Osteoblast (primary cell): ENCODE results near the gene HACL1. TPM values are rescaled to one million over a fixed set of nuclear protein-coding genes. Genes with fewer than 3 reads are reported as not detected.

ENCODE experiments used
- DNase-seq: peaks from one replicate; pipeline ENCODE4 v3.0.0; 2011; ENCODE audit warnings: low spot score, mixed read lengths; ENCODE audit not compliant: insufficient read length; ENCODE audit errors: missing footprints
- H2AFZ ChIP-seq: 2 replicates; pipeline ENCODE4 v1.6.0; 2011; ENCODE audit warnings: mild to moderate bottlenecking, low read length
- H3K27ac ChIP-seq: 2 replicates; pipeline ENCODE4 v1.5.1; 2011; ENCODE audit warnings: mild to moderate bottlenecking, low read depth, low read length, moderate library complexity
- H3K27me3 ChIP-seq: 2 replicates; pipeline ENCODE4 v1.6.0; 2012; ENCODE audit warnings: mild to moderate bottlenecking, control low read depth, inconsistent platforms, low read length, moderate library complexity; ENCODE audit not compliant: insufficient read depth
- H3K36me3 ChIP-seq: 2 replicates; pipeline ENCODE4 v1.5.1; 2011; ENCODE audit warnings: mild to moderate bottlenecking, low read length, control low read depth, moderate library complexity; ENCODE audit not compliant: insufficient read depth
- H3K4me1 ChIP-seq: 2 replicates; pipeline ENCODE4 v1.5.1; 2011; ENCODE audit warnings: mild to moderate bottlenecking, low read length, control low read depth, moderate library complexity; ENCODE audit not compliant: insufficient read depth
- H3K4me2 ChIP-seq: 2 replicates; pipeline ENCODE4 v1.6.0; 2011; ENCODE audit warnings: mild to moderate bottlenecking, low read length; ENCODE audit not compliant: insufficient read depth
- H3K4me3 ChIP-seq: fragments of 200-600 bp; sonication (generic); 3 replicates; pipeline ENCODE4 v1.5.1; 2012; ENCODE audit warnings: mild to moderate bottlenecking, low read length, inconsistent platforms; ENCODE audit not compliant: insufficient read depth
- H3K79me2 ChIP-seq: 2 replicates; pipeline ENCODE4 v1.6.0; 2012; ENCODE audit warnings: mild to moderate bottlenecking, low read length, control low read depth, inconsistent platforms; ENCODE audit not compliant: insufficient read depth
- H3K9me3 ChIP-seq: 2 replicates; pipeline ENCODE4 v1.5.1; 2011; ENCODE audit warnings: low read depth, low read length, control low read depth
- H4K20me1 ChIP-seq: 2 replicates; pipeline ENCODE4 v1.6.0; 2012; ENCODE audit warnings: mild to moderate bottlenecking, low read length, control low read depth; ENCODE audit not compliant: insufficient read depth
- total RNA-seq: library from RNA; depleted of rRNA; stranded (reverse); fragments of >200 nt; gene quantifications from 2 replicates; pipeline ENCODE4 v1.2.3, GENCODE V29; 2012
- TF ChIP-seq, protein P1 (sequence below): IDR thresholded peaks from 2 replicates; pipeline ENCODE4 v1.5.1; 2011; ENCODE audit warnings: mild to moderate bottlenecking, low read depth, low read length, moderate library complexity; ENCODE audit errors: extremely low read depth

The HACL1 gene
- total RNA-seq, 1 donor = 34.7 TPM

DNA sequence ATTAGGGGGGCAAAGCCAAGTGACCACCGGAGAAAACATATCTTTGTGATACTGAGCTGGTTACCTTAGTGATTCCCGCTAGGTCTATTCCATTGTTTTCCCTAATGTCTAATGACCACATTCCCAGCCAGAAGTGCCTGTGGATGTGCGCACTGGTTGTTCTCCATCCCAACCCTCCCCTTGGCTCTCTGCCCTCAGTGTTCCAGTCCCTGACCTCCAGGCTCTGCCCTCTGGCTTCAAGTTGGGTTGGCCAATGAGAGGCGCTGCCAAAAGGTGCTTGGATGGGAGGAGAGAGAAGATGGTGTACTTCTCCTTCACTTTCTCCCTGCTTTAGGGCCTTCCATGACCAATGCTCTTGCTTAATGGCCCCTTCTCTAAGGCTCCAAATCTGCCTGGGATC lies 82.3 kb downstream of the HACL1 start:
- H3K4me3 ChIP-seq = no peak overlapping the region
- H3K79me2 ChIP-seq = no peaks in the 10 kb centered on the region
- no peak overlapping the region for H2AFZ ChIP-seq
- H4K20me1 ChIP-seq = no peaks in the 10 kb centered on the region
- H3K4me1 ChIP-seq = no peaks in the 10 kb centered on the region
- no peaks in the 10 kb centered on the region for H3K36me3 ChIP-seq
- no peak overlapping the region for H3K4me2 ChIP-seq
- H3K27me3 ChIP-seq = no peaks in the 10 kb centered on the region
- no peaks in the 10 kb centered on the region for H3K9me3 ChIP-seq
- DNase-seq = no peak
- TF ChIP-seq, protein P1, sequence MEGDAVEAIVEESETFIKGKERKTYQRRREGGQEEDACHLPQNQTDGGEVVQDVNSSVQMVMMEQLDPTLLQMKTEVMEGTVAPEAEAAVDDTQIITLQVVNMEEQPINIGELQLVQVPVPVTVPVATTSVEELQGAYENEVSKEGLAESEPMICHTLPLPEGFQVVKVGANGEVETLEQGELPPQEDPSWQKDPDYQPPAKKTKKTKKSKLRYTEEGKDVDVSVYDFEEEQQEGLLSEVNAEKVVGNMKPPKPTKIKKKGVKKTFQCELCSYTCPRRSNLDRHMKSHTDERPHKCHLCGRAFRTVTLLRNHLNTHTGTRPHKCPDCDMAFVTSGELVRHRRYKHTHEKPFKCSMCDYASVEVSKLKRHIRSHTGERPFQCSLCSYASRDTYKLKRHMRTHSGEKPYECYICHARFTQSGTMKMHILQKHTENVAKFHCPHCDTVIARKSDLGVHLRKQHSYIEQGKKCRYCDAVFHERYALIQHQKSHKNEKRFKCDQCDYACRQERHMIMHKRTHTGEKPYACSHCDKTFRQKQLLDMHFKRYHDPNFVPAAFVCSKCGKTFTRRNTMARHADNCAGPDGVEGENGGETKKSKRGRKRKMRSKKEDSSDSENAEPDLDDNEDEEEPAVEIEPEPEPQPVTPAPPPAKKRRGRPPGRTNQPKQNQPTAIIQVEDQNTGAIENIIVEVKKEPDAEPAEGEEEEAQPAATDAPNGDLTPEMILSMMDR = no peak
- H3K27ac ChIP-seq = no peak overlapping the region

DNA sequence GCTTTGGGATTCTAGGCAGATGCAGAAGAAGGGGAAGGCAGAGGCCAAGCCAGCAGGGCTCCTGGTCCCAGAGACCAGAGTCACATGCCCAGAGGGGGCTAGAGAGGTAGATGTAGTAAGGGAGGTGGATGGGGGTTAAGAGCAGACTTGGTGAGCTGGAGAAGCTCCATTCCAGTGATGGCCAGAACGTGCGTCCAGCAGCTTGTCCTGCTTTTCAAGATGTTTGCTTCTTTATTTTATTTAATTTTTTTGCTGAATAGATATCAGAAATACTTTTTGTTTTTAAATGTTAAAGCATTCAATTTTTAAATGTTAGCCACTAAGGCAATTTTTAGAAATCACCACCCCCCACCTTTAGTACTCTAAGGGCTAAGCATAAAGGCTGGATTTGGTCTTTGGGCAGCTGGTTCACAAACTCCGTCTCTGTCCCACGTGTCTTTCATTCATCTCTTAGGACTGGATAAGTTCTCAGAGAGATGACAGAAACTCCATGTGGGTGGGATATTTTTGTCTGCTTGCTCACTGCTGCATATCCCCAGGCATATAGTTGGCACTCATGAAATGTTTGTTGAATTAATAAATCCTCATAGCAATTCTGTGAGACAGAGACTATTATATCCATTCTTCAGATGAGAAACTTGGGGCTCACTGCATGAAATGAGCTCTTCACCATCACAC lies 86.6 kb downstream of the HACL1 start:
- no peak overlapping the region for H3K4me3 ChIP-seq
- H3K27ac ChIP-seq = no peak overlapping the region
- H3K4me1 ChIP-seq = no peaks in the 10 kb centered on the region
- no peaks in the 10 kb centered on the region for H3K79me2 ChIP-seq
- no peak for DNase-seq
- no peak overlapping the region for H2AFZ ChIP-seq
- no peak overlapping the region for H3K4me2 ChIP-seq
- H3K27me3 ChIP-seq = peaks cover 3% of the 10 kb centered on the region
- TF ChIP-seq, protein P1 = no peak
- no peaks in the 10 kb centered on the region for H4K20me1 ChIP-seq
- H3K9me3 ChIP-seq = no peaks in the 10 kb centered on the region
- H3K36me3 ChIP-seq = no peaks in the 10 kb centered on the region

DNA sequence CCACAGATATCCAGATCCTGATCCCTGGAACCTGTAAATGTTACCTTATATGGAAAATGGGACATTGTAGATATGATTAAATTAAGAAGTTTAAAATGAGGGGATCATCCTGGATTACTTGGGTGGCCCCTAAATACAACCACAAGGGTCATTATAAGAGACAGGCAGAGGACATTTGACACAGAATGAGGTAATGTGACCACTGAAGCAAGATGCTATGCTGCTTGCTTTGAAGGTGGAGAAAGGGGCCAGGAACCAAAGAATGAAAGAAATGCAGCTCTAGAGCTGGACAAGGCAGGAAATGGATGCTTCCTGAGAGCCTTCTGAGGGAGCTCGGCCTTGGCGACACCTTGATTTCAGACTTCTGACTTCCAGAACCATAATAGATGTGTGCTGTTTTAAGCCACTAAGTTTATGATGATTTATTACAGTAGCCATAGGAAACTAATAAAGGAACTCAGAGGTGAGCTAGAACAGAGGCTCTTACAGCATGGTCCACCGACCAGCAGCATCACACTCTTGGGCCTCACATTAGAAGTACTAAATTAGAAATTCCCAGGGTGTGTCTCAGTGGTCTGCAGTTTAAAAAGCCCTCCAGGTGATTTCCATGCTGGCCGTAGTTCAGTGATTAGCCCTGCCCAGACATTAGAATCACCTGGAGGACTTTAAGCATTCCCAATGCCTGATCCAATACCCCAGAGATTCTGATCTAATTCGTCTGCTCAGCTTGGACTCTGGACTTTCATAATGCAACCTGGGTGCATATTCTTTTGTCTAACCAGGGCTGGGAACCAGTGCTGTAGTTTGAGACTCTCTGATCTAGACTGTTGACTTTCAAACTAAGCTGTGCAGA lies 87.3 kb downstream of the HACL1 start:
- Histone ChIP-seq H3K79me2 (no peaks in the 10 kb centered on the region), H4K20me1 (no peaks in the 10 kb centered on the region), H2AFZ (no peak overlapping the region), H3K4me2 (no peak overlapping the region), H3K27me3 (peaks cover 3% of the 10 kb centered on the region), H3K27ac (no peak overlapping the region), H3K36me3 (no peaks in the 10 kb centered on the region), H3K4me1 (no peaks in the 10 kb centered on the region), H3K4me3 (no peak overlapping the region), H3K9me3 (no peaks in the 10 kb centered on the region)
- TF ChIP-seq, protein P1 = no peak
- DNase-seq = no peak

DNA sequence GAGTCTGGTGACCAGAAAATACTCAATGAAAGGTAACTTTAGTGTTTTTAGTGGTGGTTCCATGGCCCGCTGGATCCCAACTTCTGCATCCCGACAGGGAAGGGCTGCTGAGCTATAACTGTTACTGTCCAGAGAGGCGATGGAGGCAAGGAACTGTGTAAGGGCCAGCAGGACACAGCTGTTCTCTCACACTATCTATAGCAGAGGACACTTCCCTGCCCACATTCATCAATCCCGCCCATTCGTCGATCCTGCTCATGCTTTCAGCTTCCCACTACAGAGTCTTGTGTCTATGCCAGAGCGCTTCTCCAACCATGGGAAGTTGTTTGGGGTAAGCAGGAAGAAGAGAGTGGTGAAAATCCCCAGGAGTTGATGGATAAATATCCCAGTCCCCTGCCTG lies 88.3 kb downstream of the HACL1 start:
- Histone ChIP-seq H3K4me3 (no peak overlapping the region), H3K27me3 (peaks cover 3% of the 10 kb centered on the region), H3K9me3 (no peaks in the 10 kb centered on the region), H2AFZ (no peak overlapping the region), H3K36me3 (no peaks in the 10 kb centered on the region), H3K4me1 (no peaks in the 10 kb centered on the region), H3K79me2 (no peaks in the 10 kb centered on the region), H3K4me2 (no peak overlapping the region), H4K20me1 (no peaks in the 10 kb centered on the region), H3K27ac (no peak overlapping the region)
- no peak for DNase-seq
- TF ChIP-seq, protein P1 = no peak
